ENCODE measurements around the gene ULK1. TPM values are rescaled to one million over a fixed set of nuclear protein-coding genes. Genes with fewer than 3 reads are reported as not detected.
A peak's percentile ranks its signal among the peaks of the same experiment; 100 is the strongest.

The ULK1 gene
- total RNA-seq, 1 donor from 2014 or later = 69.3 TPM

DNA sequence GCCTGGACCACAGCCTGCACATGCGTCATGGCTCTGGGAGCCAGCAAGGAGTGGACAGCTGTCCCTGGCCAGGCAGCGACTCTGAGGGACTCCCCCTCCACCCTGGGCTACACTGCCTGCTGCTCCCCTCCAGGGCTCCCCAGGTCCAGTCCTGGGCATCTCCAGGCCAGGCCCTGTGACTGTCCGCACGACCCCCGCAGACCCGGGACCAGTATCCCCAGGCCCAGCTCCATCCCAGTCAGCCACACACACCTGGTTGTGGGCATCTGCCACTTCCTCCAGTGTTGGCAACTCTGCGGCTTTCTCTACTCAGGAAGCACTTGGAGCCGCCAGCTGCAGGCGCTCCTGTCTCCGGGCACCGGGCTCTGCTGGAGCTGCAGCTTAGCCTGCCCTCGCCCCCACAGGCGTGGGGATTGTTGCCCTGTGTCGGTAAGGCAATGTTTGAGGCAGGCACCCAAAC is 2.4 kb downstream of the ULK1 start:
- no peak overlapping the region for H3K27ac Mint-ChIP-seq (ENCODE audit: unreplicated experiment)
- H3K9me3 Mint-ChIP-seq = no peaks in the 10 kb centered on the region

DNA sequence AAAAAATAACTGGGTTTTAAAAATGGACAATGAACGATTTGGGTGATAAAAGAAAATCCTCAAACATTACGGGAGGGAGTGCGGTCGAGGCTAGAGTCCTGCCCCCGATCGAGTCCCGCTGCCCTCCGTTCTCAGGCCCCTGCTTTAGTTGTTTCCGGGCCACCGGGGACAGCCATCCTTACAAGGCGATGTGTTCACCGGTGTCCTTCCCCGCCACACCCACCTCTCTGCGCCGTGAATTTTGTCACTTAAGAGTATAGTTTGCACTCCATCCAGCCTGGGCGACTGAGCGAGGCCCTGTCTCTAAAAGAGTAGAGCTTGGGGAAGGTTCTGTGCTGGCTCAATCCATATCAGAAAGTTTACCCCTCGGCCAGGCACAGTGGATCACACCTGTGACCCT is 2.9 kb downstream of the ULK1 start:
- peaks cover 10% of the 10 kb centered on the region for H3K4me1 Mint-ChIP-seq
- TF ChIP-seq, protein P1, sequence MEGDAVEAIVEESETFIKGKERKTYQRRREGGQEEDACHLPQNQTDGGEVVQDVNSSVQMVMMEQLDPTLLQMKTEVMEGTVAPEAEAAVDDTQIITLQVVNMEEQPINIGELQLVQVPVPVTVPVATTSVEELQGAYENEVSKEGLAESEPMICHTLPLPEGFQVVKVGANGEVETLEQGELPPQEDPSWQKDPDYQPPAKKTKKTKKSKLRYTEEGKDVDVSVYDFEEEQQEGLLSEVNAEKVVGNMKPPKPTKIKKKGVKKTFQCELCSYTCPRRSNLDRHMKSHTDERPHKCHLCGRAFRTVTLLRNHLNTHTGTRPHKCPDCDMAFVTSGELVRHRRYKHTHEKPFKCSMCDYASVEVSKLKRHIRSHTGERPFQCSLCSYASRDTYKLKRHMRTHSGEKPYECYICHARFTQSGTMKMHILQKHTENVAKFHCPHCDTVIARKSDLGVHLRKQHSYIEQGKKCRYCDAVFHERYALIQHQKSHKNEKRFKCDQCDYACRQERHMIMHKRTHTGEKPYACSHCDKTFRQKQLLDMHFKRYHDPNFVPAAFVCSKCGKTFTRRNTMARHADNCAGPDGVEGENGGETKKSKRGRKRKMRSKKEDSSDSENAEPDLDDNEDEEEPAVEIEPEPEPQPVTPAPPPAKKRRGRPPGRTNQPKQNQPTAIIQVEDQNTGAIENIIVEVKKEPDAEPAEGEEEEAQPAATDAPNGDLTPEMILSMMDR (conservative IDR thresholded peaks at IDR 0.05) = no peak
- no peaks in the 10 kb centered on the region for H3K36me3 Mint-ChIP-seq (ENCODE audit: low read depth)
- no peaks in the 10 kb centered on the region for H3K9me3 Mint-ChIP-seq
- H3K27ac Mint-ChIP-seq (ENCODE audit: unreplicated experiment) = no peak overlapping the region
- peak overlapping the region; percentile 82 for H3K4me3 Mint-ChIP-seq
- no peak for DNase-seq (ENCODE audit: low read depth, low spot score)
- no peaks in the 10 kb centered on the region for H3K27me3 Mint-ChIP-seq (ENCODE audit: low read depth)

More for the DNA sequence above, 2.4 kb downstream of the ULK1 start:
- TF ChIP-seq, protein P1 (conservative IDR thresholded peaks at IDR 0.05) = no peak
- H3K4me3 Mint-ChIP-seq = peak overlapping the region; percentile 82
- H3K27me3 Mint-ChIP-seq (ENCODE audit: low read depth) = no peaks in the 10 kb centered on the region
- peaks cover 10% of the 10 kb centered on the region for H3K4me1 Mint-ChIP-seq
- H3K36me3 Mint-ChIP-seq (ENCODE audit: low read depth) = no peaks in the 10 kb centered on the region
- DNase-seq (ENCODE audit: low read depth, low spot score) = no peak

DNA sequence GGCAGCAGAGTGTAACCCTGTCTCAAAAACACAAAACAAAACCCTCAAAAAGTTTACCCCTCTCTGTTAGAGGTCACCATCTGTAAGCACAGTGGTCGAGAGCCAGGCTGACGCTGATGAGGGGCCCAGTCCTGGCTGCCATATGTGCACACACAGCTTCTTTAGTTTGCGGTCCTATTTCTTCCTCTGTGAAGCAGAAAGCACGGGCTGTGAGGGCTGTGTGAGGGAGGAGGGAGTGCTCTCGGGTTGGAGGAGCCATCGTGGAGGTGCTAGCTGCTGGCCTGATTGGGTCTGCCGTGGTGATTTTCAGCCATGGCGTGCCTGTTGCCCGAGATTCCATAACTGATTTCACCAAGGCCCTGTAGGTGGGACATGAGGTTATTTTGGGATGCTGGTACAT is 3.5 kb downstream of the ULK1 start:
- Mint-ChIP-seq H3K9me3 (no peaks in the 10 kb centered on the region), H3K4me3 (peak overlapping the region; percentile 82), H3K4me1 (peaks cover 10% of the 10 kb centered on the region), H3K36me3 (ENCODE audit: low read depth) (no peaks in the 10 kb centered on the region), H3K27ac (ENCODE audit: unreplicated experiment) (peak overlapping the region; percentile 37), H3K27me3 (ENCODE audit: low read depth) (no peaks in the 10 kb centered on the region)
- TF ChIP-seq, protein P1 (conservative IDR thresholded peaks at IDR 0.05) = no peak
- DNase-seq (ENCODE audit: low read depth, low spot score) = no peak

DNA sequence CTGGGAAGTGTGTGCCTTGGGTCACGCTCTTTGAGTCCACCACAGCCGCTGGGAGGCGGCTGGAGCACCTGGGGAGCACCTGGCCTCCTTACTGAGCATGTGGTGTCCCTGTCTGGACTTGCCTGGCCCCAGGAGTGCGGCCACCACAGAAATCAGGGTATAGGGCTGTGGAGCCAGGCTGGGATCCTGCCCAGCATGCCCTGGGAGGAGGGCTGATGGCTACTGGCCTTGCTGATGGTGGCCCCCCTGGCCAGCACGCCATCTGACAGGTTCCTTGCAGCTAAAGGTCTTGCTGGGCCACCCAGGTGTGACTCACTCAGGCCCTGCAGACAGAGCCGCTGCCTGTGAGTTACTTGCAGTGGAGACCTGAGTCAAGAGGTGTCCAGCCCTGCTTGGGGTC is 6.0 kb downstream of the ULK1 start:
- Mint-ChIP-seq H3K9me3 (no peaks in the 10 kb centered on the region), H3K27ac (ENCODE audit: unreplicated experiment) (no peak overlapping the region), H3K27me3 (ENCODE audit: low read depth) (no peaks in the 10 kb centered on the region), H3K36me3 (ENCODE audit: low read depth) (no peaks in the 10 kb centered on the region), H3K4me3 (peak overlapping the region; percentile 49), H3K4me1 (peaks cover 4% of the 10 kb centered on the region)
- TF ChIP-seq, protein P1 (conservative IDR thresholded peaks at IDR 0.05) = no peak
- no peak for DNase-seq (ENCODE audit: low read depth, low spot score)

DNA sequence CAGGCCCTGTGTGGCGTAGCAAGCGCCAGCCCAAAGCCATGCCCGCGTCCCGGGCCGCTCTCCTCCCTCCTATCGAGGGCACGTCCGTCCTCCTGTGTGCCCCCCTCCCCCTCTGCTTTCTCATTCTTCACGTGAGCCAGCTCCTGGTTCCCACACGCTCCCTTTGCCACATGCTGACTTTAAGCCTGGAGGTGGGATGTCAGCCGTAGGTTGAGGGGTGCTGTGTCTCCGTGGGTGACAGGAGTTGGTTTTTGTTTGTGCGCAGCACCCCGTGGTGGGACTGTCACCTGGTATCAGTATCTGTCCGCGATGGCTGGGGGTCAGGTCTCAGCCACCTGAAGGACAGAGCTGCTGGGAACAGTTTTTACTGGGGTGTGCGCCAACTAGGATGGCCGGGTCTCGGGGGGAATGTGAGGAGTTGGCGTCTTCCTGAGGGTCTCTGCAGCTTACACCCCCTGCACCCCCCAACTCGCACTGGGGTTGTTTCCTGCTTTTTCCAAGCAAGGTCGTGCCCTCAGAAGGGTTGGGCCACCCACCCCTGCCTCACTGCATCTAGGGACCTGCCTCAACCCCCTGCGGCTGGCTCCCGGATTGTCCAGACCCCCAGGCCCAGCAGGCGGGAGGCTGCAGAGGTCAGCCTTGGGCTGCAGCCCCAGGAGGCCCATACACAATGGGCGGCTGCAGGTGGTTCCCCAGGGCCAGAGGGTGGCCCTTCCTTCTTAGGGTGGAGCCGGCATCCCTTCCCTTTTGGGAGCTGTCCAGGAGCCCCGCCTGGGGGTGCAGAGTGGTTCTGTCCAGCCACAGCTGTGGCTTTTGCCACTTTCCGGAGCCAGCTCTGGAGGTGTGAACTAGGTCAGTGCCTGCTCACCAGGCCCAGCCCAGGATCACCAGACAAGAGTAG is 7.3 kb downstream of the ULK1 start:
- H3K9me3 Mint-ChIP-seq = no peaks in the 10 kb centered on the region
- H3K27ac Mint-ChIP-seq (ENCODE audit: unreplicated experiment) = peak overlapping the region; percentile 50
- peaks cover 4% of the 10 kb centered on the region for H3K4me1 Mint-ChIP-seq
- no peak overlapping the region for H3K4me3 Mint-ChIP-seq
- TF ChIP-seq, protein P1 (conservative IDR thresholded peaks at IDR 0.05) = no peak
- no peaks in the 10 kb centered on the region for H3K27me3 Mint-ChIP-seq (ENCODE audit: low read depth)
- no peak for DNase-seq (ENCODE audit: low read depth, low spot score)
- no peaks in the 10 kb centered on the region for H3K36me3 Mint-ChIP-seq (ENCODE audit: low read depth)
